Measurements from ENCODE around the gene ADAP1. TPM values are rescaled to one million over a fixed set of nuclear protein-coding genes. Genes with fewer than 3 reads are reported as not detected.

ADAP1 gene
- total RNA-seq, 1 experiment from 2014 or later, result 16.4 TPM

DNA sequence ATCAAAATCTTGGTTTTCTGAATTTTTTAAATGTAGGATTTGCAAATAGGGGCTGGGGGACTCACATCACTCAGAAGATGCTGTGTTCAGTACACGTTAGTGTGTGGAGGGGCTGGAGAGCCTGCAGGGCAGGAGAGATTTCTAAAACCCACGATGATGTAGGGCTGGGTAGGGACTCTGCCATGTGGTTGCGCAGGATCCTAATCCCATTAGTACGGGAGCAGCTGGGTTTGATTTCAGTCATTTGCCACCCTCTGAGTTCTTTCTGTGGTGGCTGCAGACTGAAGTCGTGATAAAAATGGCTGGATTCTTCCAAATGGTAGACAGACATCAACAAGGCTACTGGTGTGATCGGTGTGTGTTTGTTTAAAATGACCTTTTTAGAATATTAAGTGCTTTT is 92.3 kb downstream of the ADAP1 start:
- H3K36me3 ChIP-seq (ENCODE audit: insufficient read depth, low read length, poor library complexity, severe bottlenecking), result peaks cover 74% of the 10 kb centered on the region
- no peak overlapping the region for H3K4me3 ChIP-seq (ENCODE audit: low read depth, low read length, poor library complexity, severe bottlenecking)
- H3K27ac ChIP-seq (ENCODE audit: low read depth, low read length, poor library complexity, severe bottlenecking), result no peak overlapping the region
- POLR2A ChIA-PET (ENCODE audit: low non-redundant PET), result no interaction called here
- intact Hi-C loops (cut with micrococcal nuclease; ENCODE audit: unreplicated experiment), result no loop called here
- CTCF ChIA-PET, result no interaction called here
- no peak for TF ChIP-seq EZH2 (IDR thresholded peaks at IDR 0.05; ENCODE audit: borderline replicate concordance, low read depth, low read length, poor library complexity, severe bottlenecking)
- TF ChIP-seq, protein P1, sequence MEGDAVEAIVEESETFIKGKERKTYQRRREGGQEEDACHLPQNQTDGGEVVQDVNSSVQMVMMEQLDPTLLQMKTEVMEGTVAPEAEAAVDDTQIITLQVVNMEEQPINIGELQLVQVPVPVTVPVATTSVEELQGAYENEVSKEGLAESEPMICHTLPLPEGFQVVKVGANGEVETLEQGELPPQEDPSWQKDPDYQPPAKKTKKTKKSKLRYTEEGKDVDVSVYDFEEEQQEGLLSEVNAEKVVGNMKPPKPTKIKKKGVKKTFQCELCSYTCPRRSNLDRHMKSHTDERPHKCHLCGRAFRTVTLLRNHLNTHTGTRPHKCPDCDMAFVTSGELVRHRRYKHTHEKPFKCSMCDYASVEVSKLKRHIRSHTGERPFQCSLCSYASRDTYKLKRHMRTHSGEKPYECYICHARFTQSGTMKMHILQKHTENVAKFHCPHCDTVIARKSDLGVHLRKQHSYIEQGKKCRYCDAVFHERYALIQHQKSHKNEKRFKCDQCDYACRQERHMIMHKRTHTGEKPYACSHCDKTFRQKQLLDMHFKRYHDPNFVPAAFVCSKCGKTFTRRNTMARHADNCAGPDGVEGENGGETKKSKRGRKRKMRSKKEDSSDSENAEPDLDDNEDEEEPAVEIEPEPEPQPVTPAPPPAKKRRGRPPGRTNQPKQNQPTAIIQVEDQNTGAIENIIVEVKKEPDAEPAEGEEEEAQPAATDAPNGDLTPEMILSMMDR (conservative IDR thresholded peaks at IDR 0.05; ENCODE audit: low read depth, low read length), result no peak
- no peaks in the 10 kb centered on the region for H3K27me3 ChIP-seq (replicated peaks; ENCODE audit: insufficient read depth, low read depth, low read length, poor library complexity)
- H3K9me3 ChIP-seq (ENCODE audit: low read depth, low read length, poor library complexity, severe bottlenecking), result no peaks in the 10 kb centered on the region
- DNase-seq (ENCODE audit: low spot score), result peak; percentile 88
- no TSS peak for BruUV-seq (replicated peaks)
- H3K4me1 ChIP-seq (ENCODE audit: insufficient read depth, low read length, poor library complexity, severe bottlenecking), result peaks cover 12% of the 10 kb centered on the region

DNA sequence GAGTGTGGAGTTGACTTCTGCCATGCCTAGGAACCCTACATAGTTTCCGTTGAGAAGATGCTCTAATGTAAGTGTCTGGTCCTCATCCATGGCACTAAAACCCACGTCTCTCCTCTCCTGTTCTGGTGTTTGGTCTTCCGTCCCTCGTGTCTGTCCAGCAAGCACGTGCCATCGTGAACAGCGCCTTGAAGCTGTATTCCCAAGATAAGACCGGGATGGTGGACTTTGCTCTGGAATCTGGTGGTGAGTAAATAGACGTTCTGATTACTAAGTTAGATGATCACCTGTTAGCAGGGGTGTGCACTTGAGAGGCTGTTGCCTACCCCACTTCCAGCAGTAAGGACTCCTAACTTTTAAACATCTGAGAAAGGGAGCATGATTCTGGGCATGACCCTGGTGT is 93.3 kb downstream of the ADAP1 start:
- H3K36me3 ChIP-seq (ENCODE audit: insufficient read depth, low read length, poor library complexity, severe bottlenecking), result peaks cover 78% of the 10 kb centered on the region

DNA sequence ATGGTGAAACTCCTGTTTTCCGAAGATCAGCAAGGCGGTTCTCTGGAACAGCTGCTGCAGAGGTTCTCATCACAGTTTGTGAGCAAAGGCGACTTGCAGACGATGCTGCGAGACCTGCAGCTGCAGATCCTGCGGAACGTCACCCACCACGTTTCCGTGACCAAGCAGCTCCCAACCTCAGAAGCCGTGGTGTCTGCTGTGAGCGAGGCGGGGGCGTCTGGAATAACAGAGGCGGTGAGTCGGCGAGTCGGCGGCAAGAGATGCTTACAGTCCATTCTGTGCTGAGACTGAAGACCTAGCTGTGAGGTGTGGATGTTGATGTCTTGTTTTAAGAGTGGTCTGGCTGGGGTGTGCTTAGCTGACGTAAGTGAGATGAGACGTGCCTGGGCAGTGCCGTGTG is 94.3 kb downstream of the ADAP1 start:
- H3K27me3 ChIP-seq (replicated peaks; ENCODE audit: insufficient read depth, low read depth, low read length, poor library complexity), result no peaks in the 10 kb centered on the region
- DNase-seq (ENCODE audit: low spot score), result no peak
- peaks cover 12% of the 10 kb centered on the region for H3K4me1 ChIP-seq (ENCODE audit: insufficient read depth, low read length, poor library complexity, severe bottlenecking)
- peaks cover 76% of the 10 kb centered on the region for H3K36me3 ChIP-seq (ENCODE audit: insufficient read depth, low read length, poor library complexity, severe bottlenecking)
- ChIA-PET POLR2A (ENCODE audit: low non-redundant PET) (no interaction called here), CTCF (no interaction called here)
- H3K4me3 ChIP-seq (ENCODE audit: low read depth, low read length, poor library complexity, severe bottlenecking), result no peak overlapping the region
- BruUV-seq (replicated peaks), result no TSS peak
- no peak overlapping the region for H3K27ac ChIP-seq (ENCODE audit: low read depth, low read length, poor library complexity, severe bottlenecking)
- TF ChIP-seq, protein P1 (conservative IDR thresholded peaks at IDR 0.05; ENCODE audit: low read depth, low read length), result no peak
- TF ChIP-seq EZH2 (IDR thresholded peaks at IDR 0.05; ENCODE audit: borderline replicate concordance, low read depth, low read length, poor library complexity, severe bottlenecking), result no peak
- H3K9me3 ChIP-seq (ENCODE audit: low read depth, low read length, poor library complexity, severe bottlenecking), result no peaks in the 10 kb centered on the region
- intact Hi-C loops (cut with micrococcal nuclease; ENCODE audit: unreplicated experiment), result no loop called here

More for the DNA sequence above, 93.3 kb downstream of the ADAP1 start:
- no TSS peak for BruUV-seq (replicated peaks)
- no peak for TF ChIP-seq EZH2 (IDR thresholded peaks at IDR 0.05; ENCODE audit: borderline replicate concordance, low read depth, low read length, poor library complexity, severe bottlenecking)
- TF ChIP-seq, protein P1 (conservative IDR thresholded peaks at IDR 0.05; ENCODE audit: low read depth, low read length), result no peak
- POLR2A ChIA-PET (ENCODE audit: low non-redundant PET), result no interaction called here
- intact Hi-C loops (cut with micrococcal nuclease; ENCODE audit: unreplicated experiment), result no loop called here
- Histone ChIP-seq H3K27ac (ENCODE audit: low read depth, low read length, poor library complexity, severe bottlenecking) (peak overlapping the region; percentile 14), H3K4me3 (ENCODE audit: low read depth, low read length, poor library complexity, severe bottlenecking) (no peak overlapping the region), H3K27me3 (replicated peaks; ENCODE audit: insufficient read depth, low read depth, low read length, poor library complexity) (no peaks in the 10 kb centered on the region), H3K4me1 (ENCODE audit: insufficient read depth, low read length, poor library complexity, severe bottlenecking) (peaks cover 12% of the 10 kb centered on the region), H3K9me3 (ENCODE audit: low read depth, low read length, poor library complexity, severe bottlenecking) (no peaks in the 10 kb centered on the region)
- CTCF ChIA-PET, result no interaction called here
- no peak for DNase-seq (ENCODE audit: low spot score)

Data from A673 (cell line).